Muscle of back (tissue), 11 donors: ENCODE results near the gene PDE6A. TPM values are rescaled to one million over a fixed set of nuclear protein-coding genes. Genes with fewer than 3 reads are reported as not detected.
"Not testable (repeated sequence)": the region's sequence is repeated elsewhere in the genome, so short reads cannot be mapped to it uniquely, and the experiment has no call there.

Experiments
- DNase-seq, 3 donors: peaks; one replicate each; pipeline versions ENCODE4 v3.0.0 to v3.0.0-alpha.2; 2013
- polyA plus RNA-seq, 10 donors: library from polyadenylated mRNA; unstranded; fragments of 120-200 nt; gene quantifications; one replicate each; pipeline ENCODE4 v1.2.1, GENCODE V29; 2013; ENCODE audit not compliant: insufficient read length in 10 of 10

PDE6A gene
- polyA plus RNA-seq, 10 donors: 0.03 to 0.12 (median 0.06) TPM

DNA sequence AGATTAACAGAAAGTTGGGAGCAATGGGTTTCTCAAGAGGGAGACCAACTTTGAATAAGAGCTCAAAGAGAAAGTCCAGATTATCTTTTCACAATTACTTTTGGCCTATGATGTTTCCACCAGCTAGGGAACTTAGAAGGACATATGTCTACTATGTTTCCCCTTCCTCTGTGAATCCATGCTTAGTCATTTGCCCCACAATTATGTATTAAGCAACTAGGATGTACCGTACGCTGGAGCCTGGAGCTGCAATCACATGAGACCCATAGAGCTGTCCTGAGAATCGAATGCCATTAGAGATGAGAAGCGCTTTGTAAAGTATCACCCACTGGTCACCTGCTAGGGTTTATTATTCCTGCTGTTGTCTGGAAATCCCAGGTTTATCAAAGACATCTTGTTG lies 78.8 kb downstream of the PDE6A start:
- DNase-seq: no peak

DNA sequence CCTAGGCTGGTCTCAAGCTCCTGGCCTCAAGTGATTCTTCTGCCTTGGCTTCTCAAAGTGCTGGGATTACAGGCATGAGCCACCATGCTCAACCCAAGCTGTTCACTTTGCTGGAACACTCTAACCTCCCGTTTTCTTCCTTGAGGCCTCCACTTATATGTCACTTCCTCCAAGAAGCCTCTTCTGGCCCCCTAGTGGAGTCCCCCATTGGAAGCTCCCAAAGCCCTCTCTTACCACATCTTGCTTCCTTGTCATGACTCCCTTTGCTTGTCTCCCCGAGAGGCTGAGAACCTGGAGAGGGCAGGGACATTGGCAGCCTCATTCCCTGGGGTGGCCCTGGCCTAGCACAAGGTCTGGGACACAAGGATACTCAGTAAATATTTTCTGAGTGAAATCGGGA lies 80.8 kb downstream of the PDE6A start:
- DNase-seq: no peak

DNA sequence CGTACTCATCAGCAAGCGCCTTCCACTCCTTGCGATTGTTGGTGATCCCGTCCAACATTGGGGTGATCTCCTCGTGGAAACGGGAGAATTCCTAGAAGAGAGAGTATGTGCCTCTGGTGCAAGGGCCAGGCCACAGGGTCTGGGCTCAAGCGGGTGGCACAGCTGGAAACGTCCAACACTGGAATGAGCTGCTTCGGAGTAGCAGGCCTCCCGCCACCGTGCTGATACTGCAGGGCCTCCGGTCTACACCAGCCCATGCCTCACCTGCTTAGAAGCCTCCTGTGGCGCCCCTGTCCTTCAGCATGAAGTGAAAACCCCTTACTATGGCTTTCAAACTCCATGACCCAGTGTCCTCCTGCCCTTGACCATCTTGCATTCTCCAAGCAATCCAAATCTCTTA lies 81.4 kb downstream of the PDE6A start:
- DNase-seq: no peak

DNA sequence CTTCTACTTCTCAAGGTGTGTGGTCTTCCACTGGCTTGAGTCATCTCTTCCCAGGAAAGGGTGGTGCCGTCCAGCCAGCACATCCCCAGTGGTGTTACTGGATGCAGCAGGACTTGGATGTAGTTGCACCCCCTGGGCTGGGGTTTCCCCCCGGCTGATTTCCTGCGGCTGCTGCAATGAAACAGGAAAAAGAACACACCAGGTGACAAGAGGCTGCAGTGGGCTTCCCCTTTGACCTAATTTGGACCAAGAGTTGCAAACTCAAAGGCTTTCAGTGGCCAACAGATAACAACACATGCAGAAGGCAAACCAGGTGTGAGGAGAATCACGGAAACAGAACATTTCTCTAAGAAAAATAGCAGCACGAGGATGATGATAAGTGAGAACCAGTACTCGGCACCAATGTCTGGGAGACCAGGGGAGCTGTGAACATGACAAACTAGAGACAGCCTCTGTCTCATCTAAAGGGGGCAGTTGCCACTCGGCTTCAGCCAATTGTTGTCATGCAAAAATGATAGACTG lies 83.7 kb downstream of the PDE6A start:
- peak in 1 of 3 donors; percentile 35 for DNase-seq

DNA sequence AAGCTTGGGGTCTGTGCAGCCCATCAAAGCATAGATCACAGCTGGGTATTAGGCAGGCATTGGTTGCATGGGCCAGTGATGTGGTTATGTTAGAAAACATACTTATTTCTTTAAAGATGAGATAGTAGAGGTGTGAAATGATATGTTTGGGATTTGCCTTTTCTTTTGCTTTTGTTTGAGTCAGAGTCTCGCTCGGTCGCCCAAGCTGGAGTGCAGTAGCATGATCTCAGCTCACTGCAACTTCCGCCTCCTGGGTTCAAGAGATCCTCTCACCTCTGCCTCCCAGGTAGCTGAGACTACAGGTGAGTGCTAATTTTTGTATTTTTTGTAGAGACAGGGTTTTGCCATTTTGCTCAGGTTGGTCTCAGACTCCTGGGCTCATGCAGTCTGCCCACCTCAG lies 84.8 kb downstream of the PDE6A start:
- no peak for DNase-seq

DNA sequence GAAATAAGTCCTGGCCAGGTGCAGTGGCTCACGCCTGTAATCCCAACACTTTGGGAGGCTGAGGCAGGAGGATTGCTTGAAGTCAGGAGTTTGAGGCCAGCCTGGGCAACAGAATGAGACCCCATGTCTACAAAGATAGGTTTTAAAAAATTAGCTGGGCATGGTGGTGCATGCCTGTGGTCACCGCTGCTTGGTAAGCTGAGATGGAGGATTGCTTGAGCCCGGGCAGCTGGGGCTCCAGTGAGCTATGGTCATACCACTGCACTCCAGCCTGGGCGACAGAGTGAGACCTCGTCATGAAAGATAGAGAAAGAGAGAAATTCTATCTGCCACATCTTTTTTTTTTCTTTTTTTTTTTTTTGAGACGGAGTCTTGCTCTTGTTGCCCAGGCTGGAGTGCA lies 86.1 kb downstream of the PDE6A start:
- DNase-seq: not testable (repeated sequence)

DNA sequence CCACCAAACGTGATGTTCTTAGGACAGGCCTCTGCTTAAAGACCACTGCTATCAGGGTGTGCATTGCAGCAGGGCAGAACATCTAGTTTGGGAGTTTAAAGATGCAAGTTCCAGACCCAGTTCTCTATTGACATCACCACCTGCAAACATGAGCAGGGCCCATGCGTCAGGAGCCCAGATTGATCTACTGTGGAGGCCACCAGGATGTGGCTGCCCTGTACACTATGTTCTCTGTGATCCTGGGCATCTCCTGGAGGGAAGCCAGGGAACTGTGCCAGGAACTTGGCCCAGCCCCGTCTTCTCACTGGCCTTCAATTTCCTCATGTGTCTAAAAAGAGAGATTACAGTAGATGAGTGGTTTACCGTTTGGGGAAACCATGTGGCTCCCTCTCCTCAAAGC lies 87.1 kb downstream of the PDE6A start:
- peak; percentile 51 to 65 (median 63) for DNase-seq

DNA sequence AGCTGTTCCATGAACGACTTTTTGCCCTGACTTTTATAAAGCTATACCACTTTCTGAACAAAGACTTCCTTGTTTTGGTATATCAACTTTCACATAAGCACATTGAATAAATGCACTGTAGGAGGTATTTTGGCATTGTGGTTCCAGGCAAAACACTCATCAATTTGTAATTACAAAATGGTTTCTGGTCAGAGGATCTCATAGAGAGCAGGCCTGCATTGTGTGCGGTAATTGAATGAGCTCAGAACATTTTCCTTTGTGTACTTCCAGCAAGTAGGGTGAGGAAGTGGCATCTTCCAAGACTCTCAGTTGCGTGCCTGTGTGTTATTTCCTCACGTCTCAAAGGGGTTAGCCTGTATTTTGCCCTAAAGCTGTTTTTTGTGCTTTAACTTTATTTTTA lies 89.2 kb downstream of the PDE6A start:
- no peak for DNase-seq

DNA sequence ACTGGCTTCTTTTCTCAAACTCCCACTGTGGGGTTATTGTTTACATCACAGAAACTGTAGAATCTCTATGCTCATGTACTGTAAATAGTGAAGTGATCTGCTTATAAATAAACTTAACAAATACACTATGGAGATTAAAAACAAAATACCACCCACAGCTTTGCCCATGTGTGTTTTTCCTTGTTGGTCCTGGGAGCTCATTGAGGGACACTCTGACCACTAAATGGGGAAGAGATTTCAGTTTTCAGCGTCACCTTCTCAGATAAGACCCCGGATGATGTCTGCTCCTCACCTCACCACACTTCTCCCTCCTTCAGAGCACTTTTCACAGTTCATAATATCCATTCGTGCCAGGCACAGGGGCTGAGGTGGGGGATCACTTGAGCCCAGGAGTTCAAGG lies 89.7 kb downstream of the PDE6A start:
- DNase-seq: no peak

DNA sequence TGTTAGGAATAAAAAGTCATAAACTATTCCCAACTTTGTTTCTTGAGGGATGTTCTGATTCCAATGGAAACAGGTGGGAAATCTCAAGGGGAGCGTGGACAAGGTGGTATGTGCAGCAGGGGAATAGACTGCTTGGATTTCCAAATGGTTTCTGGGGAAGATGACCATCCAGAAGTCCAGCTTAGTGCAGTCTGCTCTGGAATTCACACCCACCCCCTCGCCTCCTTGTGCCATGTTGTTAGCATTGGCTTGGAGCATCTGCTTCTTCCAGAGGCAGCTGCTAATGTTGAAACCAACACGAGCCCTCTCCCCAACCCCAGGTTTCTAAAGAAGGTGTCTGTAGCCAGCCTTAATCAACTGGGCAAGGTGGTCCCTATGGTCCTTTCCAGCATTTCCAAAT lies 90.9 kb downstream of the PDE6A start:
- no peak for DNase-seq

DNA sequence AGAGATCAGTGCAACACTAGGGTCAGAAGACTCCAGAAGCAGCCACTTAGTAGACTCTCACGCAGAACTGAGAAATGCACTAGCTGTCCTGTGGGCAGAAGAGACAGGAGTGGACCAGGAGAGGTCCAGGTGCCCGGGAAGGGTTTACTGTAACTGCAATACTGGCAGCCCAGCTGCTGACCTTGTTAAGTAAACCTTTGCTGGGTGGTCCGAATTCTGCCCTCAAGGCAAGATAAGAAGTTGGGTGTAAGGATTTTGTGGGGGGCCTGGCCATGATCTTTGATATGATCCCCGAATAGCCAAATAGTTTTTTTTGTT lies 91.3 kb downstream of the PDE6A start:
- DNase-seq: no peak

DNA sequence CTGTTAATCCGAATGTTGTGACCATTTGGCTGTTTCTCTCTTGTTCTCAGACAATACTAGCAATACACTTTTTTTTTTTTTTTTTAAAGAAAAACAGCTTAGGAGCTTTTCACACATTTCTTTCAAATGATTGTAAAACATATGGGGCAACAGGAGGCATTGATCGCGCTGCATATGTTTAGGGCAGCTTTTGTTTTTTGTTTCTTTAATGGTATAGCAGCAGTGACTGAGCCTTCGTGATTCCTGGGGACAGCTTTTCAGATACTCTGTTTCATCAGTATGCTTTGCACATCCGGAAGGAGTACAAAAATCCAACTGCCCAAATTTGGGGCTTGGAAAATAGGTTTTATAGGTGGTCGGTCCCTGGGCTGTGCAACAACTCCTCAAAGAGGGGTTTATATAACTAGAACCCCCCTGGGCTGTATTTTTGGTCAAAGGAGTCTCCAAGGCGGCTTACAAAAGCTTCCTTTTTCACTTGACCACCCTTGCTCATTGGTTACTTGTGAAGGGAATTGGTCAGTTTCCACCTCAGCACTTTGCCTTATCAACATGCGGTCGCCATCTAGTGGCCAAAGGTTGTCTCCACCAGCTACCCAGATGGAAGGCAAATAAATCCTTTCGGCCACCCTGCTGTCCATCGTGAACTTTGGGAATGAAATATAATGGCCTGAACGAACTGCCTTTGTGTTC lies 91.8 kb downstream of the PDE6A start:
- peak; percentile 57 to 84 (median 74) for DNase-seq

DNA sequence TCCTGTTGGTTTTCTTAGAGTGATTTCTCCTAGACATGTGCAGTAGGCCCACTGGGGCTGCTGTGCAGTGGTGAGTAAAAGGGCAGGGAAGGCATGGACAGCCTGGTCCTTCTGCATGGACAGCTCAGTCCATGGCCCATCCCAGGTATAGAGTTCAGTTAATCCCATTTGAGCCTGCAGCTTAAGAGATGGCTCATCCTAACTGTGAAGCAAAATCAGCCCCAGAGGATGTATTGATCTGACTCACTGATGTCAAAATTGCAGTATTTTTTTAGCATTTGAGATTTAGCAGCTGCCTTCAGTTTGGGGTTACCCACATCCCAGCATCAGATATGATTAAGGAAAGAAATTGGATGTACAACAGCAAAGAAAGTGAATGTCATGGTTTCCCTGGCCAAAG lies 93.4 kb downstream of the PDE6A start:
- DNase-seq: no peak

DNA sequence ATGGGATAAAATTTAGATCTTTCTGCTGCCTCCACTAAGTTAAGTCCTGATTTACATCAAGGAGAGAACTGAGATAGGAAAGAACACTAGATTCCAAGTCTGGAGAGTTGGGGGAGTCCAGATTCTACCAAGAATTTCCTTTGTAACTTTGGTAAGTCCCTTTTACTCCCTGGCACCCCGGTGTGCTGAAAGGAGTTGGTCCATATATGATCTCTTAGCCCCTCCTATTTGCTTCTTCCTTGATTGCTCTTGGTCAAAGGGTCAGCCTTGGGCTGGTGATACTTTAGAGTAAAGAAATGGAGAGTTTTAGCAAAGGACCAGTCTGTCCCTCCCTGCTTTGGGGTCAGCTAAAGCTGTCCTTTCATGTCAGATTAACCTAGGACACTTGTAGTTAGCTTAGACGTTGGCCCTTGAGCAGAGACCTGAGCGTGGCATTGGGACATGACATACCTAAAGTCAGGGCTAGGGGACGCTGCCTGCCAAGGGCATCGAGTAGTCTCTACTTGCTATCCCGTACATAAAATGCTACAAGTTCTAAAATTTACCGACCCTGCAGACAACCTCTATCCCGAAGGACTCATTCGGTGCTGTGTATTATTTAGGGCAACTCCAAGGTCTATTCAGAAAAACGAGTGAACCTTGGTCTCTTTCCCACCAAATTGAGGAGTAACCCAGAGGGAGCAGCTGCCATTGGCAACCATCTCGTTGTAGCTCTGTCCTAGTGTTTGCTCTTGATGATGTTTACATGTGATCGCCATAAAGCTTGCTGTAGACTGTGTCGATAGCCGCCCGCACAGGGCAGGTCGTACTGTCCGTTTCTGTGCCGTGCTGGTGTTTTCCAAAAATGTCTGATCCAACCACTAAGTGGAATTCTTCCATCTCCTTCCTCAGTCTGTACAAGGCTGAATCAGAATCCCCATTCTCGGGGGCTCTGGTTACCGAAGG lies 94.4 kb downstream of the PDE6A start:
- DNase-seq: no peak

DNA sequence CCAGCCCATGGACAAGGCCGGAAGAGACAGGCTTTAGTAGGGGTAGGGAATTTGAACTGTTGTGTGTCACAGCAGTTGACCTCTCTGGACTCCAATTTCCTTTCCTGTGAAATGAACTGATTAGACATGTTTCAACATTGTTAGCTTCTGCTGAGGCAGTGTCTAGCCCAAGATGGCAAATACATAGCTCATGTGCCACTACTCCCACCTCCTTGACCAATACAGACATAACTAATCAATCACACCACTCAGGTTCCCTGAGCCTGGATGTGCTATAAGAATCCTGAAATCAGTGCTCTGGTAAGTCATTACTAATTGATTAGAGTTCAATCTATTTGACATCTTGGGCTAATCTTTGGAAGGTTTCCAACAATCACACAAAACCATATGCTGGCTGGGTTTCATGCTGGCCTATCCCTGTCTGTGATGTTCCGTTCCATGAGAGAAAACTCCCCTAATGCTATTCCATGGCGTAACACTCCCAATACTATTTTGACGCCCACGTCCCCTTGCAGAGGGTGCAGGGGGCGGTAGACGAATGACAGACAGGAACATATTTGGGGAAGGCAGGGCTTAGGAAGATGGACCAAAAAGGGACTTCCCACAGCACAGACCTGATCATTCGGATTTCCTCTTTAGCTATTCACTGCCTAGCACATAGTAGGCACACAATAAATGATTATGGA lies 95.2 kb downstream of the PDE6A start:
- DNase-seq: no peak

DNA sequence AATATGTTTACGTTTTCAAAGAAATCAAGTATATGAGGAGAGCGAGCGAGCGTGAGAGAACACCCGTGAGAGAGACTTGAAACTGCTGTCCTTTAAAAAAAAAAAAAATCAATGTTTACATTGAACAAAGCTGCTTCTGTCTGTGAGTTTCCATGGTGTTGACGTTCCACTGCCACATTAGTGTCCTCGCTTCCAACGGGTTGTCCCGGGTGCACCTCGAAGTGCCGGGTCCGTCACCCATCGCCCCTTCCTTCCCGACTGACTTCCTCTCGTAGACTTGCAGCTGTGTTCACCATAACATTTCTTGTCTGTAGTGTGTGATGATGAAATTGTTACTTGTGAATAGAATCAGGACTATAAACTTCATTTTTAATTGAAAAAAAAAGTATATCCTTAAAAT lies 97.0 kb downstream of the PDE6A start:
- DNase-seq: no peak

DNA sequence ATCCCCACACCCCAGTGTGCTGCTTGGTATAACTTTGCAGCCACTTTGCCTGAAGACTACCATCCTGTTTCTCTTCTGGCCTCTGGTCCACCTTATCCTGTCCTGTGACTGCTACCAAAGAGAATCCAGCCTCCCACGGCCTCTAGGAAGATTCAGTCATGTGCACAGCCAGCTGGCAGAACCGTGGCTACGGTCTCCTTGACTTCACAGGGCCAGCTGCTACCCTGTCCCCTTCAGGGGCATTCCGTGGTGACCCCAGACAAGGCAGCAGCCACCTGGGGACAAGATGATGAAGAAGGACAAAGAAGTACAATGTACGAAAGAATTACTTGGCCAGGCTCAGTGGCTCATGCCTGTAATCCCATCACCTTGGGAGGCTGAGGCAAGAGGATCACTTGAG lies 98.6 kb downstream of the PDE6A start:
- DNase-seq: no peak

DNA sequence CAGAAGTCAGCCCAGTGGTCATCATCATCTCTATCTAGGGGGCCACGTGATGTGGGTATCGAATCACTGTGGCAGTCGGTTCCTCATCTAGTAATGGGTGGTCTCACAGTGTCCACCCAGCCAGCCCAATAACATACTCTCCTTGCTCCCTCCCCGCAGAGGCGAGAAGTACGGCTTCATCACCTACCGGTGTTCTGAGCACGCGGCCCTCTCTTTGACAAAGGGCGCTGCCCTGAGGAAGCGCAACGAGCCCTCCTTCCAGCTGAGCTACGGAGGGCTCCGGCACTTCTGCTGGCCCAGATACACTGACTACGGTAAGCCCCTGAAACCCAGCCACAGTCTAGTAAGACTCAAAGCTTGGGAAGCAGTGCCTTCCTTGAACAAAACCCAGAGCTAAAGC lies 99.0 kb downstream of the PDE6A start:
- no peak for DNase-seq

DNA sequence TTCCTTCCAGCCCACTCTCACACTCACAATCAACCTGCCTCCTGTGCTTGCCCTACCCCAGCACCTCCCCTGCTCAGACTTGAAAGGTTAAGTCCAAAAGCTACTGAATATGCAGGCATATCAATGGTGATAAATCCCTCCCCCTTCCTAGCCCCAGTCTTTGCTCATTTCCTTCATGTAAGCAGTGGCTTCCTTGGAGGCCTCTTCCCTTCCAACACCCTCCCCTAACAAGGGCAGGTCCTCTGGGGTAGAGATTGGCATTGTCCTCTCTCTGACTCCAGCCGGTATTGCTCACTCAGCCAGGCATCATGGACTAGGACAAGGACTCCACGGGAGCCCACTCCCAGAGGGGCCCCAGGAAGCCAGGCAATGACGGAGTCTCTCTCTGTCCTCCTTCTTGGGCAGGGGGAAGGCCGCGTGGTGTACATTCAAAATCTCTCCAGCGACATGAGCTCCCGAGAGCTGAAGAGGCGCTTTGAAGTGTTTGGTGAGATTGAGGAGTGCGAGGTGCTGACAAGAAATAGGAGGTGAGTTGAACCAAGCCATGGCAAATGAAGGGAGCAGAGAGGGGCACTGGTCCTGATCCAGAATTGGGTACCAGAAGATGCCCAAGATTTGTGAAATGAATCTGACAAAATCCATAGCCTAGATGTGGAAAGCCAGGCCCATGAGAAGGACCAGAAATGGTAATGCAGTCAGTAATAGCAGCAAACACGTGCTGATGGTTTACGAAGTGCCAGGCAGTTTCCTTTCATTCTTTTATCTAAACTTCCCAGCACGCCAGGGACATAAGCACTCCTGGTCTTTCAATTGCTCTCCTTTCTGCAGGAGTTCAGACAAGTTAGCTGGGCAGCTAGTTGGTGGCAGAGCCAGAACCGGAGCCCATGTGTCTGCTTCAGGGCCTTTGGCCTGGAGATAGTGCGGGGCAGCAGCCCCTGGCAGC lies 102.5 kb downstream of the PDE6A start:
- no peak for DNase-seq

DNA sequence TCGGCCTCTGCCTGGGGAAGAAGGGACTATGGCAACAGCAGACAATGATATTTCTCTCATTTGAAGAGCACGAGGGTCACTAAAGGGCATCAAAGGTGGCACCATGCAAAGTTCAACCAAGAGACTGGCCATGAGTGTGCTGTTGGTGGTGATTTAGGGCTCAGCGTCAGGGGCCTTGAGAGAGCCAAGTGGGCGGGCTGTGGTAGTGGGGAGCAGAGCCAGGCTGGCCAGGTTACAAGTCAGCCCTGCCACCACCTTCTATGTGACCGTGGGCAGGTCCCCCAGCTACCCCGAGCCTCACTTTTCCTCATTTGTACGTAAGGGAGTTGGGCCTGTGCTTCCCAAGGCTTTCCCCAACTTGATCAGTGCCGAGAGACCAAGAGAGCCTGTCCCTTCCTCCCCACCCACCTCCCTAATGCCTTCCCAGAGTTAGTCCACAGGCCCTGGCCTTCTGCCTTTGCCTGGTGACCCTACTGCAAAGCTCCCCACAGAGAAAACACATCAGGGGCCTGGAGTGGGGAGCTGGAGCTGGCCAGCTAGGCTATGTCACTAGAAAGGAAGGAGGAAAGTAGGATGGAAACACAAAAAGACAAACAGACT lies 104.3 kb downstream of the PDE6A start:
- no peak for DNase-seq

DNA sequence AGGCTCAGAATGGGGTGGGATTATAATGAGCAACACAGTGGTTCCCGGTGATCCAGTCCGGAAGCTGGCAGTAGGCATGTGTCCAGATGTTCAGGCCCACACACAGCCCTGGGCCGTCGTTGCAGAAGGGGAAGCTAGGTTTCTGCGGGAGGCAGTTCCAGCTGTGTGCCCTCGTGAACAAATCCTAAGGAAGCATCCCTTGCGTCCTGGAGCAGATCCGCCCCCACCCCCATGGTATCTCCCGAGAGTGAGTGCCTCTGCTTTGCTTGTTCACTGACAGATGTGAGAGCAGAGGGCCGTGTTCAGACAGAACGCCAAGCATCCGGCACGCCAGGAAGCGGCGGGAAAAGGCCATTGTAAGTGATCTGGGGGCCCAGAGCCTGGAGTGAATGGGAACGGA lies 104.8 kb downstream of the PDE6A start:
- peak in 1 of 3 donors; percentile 62 for DNase-seq
